ENCODE measurements around the gene PPP3CA. TPM values are rescaled to one million over a fixed set of nuclear protein-coding genes. Genes with fewer than 3 reads are reported as not detected.
"Not testable (repeated sequence)": the region's sequence is repeated elsewhere in the genome, so short reads cannot be mapped to it uniquely, and the experiment has no call there.

The PPP3CA gene
- total and polyA plus RNA-seq, 9 donors: 19.4 to 47.9 (median 37.9) TPM

DNA sequence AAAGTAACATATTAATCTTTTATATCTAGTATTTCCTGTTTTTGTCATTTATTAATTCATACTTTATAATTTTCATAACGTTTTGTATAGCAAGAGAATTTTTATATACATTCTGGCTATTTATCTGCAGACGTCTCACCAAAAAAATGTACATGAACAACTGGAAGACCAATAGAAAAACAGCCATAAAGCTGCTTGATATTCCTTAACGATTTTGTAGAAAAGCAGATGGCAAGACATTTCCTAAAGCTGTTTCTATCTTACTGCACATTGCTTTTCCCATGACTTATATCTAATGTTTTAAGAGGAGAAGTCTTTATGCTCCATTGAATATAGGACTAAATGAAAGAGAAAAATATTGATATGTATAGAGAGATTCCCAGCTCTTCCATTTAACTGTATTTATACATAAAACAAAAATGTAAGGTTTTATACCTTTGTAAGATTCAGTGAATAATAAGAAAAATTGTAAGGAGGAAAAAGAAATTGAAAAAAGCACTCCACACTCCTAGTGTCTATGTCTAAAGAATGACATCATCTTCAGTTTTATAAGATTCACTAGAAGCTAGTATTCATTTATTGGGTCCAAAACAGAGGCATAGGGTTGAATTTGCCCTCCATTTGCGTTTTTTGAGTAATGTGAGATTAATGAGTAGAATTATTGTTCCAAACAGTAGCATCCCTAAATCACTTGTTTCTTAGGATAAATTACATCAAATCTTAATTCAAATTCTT, 248.5 kb downstream of the PPP3CA start:
- DNase-seq: no peak
- TF ChIP-seq EP300 (IDR thresholded peaks at IDR 0.05) (no peak), POLR2A (IDR thresholded peaks at IDR 0.05) (no peak)
- TF ChIP-seq, protein P1, sequence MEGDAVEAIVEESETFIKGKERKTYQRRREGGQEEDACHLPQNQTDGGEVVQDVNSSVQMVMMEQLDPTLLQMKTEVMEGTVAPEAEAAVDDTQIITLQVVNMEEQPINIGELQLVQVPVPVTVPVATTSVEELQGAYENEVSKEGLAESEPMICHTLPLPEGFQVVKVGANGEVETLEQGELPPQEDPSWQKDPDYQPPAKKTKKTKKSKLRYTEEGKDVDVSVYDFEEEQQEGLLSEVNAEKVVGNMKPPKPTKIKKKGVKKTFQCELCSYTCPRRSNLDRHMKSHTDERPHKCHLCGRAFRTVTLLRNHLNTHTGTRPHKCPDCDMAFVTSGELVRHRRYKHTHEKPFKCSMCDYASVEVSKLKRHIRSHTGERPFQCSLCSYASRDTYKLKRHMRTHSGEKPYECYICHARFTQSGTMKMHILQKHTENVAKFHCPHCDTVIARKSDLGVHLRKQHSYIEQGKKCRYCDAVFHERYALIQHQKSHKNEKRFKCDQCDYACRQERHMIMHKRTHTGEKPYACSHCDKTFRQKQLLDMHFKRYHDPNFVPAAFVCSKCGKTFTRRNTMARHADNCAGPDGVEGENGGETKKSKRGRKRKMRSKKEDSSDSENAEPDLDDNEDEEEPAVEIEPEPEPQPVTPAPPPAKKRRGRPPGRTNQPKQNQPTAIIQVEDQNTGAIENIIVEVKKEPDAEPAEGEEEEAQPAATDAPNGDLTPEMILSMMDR (IDR thresholded peaks at IDR 0.05): no peak
- WGBS, 3 donors: 59 to 69% (median 65%) methylated on average over 4 of the region's 4 CpGs
- H3K4me1 ChIP-seq (ENCODE audit: insufficient read depth): no peaks in the 10 kb centered on the region
- no peaks in the 10 kb centered on the region for H3K36me3 ChIP-seq
- no peaks in the 10 kb centered on the region for H3K27me3 ChIP-seq
- intact Hi-C loops (cut with DNase I): no loop called here
- no peak overlapping the region for H3K27ac ChIP-seq
- H3K4me3 ChIP-seq: no peak overlapping the region
- no peaks in the 10 kb centered on the region for H3K9me3 ChIP-seq

DNA sequence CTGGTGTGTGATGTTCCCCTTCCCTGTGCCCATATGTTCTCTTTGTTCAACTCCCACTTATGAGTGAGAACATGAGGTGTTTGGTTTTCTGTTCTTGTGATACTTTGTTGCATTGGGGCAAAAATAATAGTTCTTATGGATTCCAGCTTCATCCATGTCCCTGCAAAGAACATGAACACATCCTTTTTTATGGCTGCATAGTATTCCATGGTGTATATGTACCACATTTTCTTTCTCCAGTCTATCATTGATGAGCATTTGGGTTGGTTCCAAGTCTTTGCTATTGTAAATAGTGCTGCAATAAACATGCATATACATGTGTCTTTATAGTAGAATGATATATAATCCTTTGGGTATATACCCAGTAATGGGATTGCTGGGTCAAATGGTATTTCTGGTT, 254.7 kb downstream of the PPP3CA start:
- H3K36me3 ChIP-seq; H3K4me1 ChIP-seq (ENCODE audit: insufficient read depth); H3K27me3 ChIP-seq; H3K27ac ChIP-seq; H3K4me3 ChIP-seq; intact Hi-C loops (cut with DNase I); DNase-seq; H3K9me3 ChIP-seq: not testable (repeated sequence)

DNA sequence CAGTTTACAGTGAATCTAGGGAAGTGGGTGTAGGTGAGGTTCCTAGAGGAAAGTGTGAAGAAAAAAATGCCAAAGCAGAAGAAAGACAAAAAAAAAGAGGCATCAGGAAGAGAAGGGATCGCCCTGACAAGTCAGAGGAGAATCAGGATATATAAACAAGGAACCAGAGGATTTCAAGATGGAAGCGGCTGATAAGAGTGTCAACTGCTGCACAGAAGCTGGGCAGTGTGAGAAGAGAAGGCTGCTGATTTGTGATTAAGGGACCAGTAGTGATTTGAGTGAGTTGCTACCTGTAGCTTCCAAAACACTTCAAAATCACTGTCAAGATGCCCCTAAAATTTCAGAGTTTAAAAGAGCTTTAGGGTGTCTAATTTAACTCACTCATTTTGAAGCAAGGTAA, 258.2 kb downstream of the PPP3CA start:
- H3K27ac ChIP-seq: no peak overlapping the region
- WGBS, 3 donors: 90 to 98% (median 92%) methylated on average over 2 of the region's 2 CpGs
- intact Hi-C loops (cut with DNase I): no loop called here
- TF ChIP-seq POLR2A (IDR thresholded peaks at IDR 0.05): no peak
- TF ChIP-seq, protein P1 (IDR thresholded peaks at IDR 0.05): no peak
- no peak for TF ChIP-seq EP300 (IDR thresholded peaks at IDR 0.05)
- no peaks in the 10 kb centered on the region for H3K36me3 ChIP-seq
- DNase-seq: no peak
- no peaks in the 10 kb centered on the region for H3K4me1 ChIP-seq (ENCODE audit: insufficient read depth)
- no peak overlapping the region for H3K4me3 ChIP-seq
- no peaks in the 10 kb centered on the region for H3K27me3 ChIP-seq
- no peaks in the 10 kb centered on the region for H3K9me3 ChIP-seq

DNA sequence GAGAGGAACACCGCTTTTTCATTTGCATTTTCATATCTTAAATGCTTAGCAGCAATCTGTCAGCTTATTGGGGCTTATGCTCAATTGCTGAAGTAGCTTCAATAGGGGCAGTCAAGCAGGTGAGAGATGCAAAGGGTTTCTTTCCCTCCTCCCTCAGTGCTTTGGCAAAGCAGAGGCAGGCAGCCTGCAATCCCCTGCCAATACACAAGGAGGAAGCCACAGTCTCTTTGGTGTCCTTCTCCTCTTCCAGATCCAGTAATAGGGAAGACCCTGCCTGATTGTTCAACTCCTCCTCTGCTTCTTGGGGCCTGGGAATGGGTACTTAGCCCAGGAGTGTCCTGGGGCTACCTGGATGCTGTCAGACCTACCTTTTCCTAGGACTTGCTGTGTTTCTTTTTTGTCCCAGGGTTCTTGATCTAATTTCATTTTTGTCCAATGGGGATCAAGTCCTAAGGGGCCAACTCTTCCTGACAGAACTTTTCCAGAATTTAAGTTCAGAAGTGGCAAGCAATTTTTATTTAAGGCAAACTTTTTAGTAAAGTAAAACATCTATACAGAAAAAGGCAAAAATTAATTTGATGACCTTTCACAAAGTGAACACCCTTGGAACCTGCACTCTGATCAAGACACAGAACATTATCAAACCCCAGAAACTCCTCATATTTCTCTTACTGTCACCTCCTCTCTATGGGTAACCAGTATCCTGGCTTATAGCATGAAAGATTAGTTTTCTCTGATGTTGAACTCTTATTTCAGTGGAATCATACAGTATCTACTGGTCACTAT, 260.3 kb downstream of the PPP3CA start:
- H3K27me3 ChIP-seq: no peaks in the 10 kb centered on the region
- no peak for DNase-seq
- H3K4me3 ChIP-seq: no peak overlapping the region
- H3K4me1 ChIP-seq (ENCODE audit: insufficient read depth): no peaks in the 10 kb centered on the region
- no peaks in the 10 kb centered on the region for H3K9me3 ChIP-seq
- TF ChIP-seq, protein P1 (IDR thresholded peaks at IDR 0.05): no peak
- TF ChIP-seq POLR2A (IDR thresholded peaks at IDR 0.05): no peak
- TF ChIP-seq EP300 (IDR thresholded peaks at IDR 0.05): no peak
- H3K36me3 ChIP-seq: no peaks in the 10 kb centered on the region
- no peak overlapping the region for H3K27ac ChIP-seq
- 95 to 100% (median 100%) methylated on average over 1 of the region's 1 CpG for WGBS, 3 donors
- intact Hi-C loops (cut with DNase I): no loop called here

DNA sequence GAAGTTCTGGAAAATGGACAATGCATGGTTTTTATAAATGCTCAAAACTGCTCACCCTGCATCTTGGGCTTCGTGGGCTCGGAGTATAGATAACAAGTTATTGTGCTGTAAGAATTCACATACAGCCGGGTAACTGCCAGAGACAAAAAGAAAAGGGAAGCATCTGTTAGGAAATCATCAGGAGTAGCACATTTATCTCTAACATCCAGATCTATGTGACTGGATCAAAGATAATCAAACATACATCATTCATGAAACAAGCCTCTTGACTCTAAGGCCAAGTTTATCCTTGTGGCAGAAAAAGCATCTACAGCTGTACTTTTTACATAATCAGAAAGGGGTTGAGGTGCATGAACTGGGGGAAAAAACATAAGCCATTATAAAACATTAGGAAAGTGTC, 264.2 kb downstream of the PPP3CA start:
- peaks cover 2% of the 10 kb centered on the region for H3K4me1 ChIP-seq (ENCODE audit: insufficient read depth)
- H3K27me3 ChIP-seq: no peaks in the 10 kb centered on the region
- no peak for DNase-seq
- H3K27ac ChIP-seq: no peak overlapping the region
- intact Hi-C loops (cut with DNase I): no loop called here
- no peak overlapping the region for H3K4me3 ChIP-seq
- no peak for TF ChIP-seq EP300 (IDR thresholded peaks at IDR 0.05)
- no peak for TF ChIP-seq POLR2A (IDR thresholded peaks at IDR 0.05)
- TF ChIP-seq, protein P1 (IDR thresholded peaks at IDR 0.05): no peak
- no peaks in the 10 kb centered on the region for H3K36me3 ChIP-seq
- 85 to 92% (median 86%) methylated on average over 3 of the region's 3 CpGs for WGBS, 3 donors
- no peaks in the 10 kb centered on the region for H3K9me3 ChIP-seq
